HG03521 (cell line): ENCODE data around the gene ARRDC1.
"Not testable (repeated sequence)": the region's sequence is repeated elsewhere in the genome, so short reads cannot be mapped to it uniquely, and the experiment has no call there.

Experiments
- ATAC-seq: cut with Tn5 transposase; IDR thresholded peaks from one replicate; pipeline ENCODE4 v1.9.1; 2021; ENCODE audit warnings: mild to moderate bottlenecking, moderate library complexity; ENCODE audit not compliant: unreplicated experiment

The ARRDC1 gene

GRCh38 chr9:137605121-137606004, at the start of gene ARRDC1:
TSS of gene ARRDC1 (plus strand) at chr9:137605686. CDS start at chr9:137605718, 32 bp downstream.
- ATAC-seq = peak; percentile 78

GRCh38 chr9:137556069-137556838, 49.2 kb upstream of the ARRDC1 start:
- ATAC-seq = no peak

GRCh38 chr9:137558127-137558526, 47.4 kb upstream of the ARRDC1 start:
- no peak for ATAC-seq

- no peak for ATAC-seq
Measured at GRCh38 chr9:137564134-137564533, 41.4 kb upstream of the ARRDC1 start.

- ATAC-seq = no peak
Measured at GRCh38 chr9:137564817-137565411, 40.6 kb upstream of the ARRDC1 start.

- not testable (repeated sequence) for ATAC-seq
Measured at GRCh38 chr9:137568445-137568844, 37.0 kb upstream of the ARRDC1 start.

- no peak for ATAC-seq
Measured at GRCh38 chr9:137569609-137570203, 35.8 kb upstream of the ARRDC1 start.

GRCh38 chr9:137570566-137570965, 34.9 kb upstream of the ARRDC1 start:
- no peak for ATAC-seq

- no peak for ATAC-seq
Measured at GRCh38 chr9:137574192-137574591, 31.3 kb upstream of the ARRDC1 start.

GRCh38 chr9:137575364-137575715, 30.1 kb upstream of the ARRDC1 start:
- no peak for ATAC-seq

GRCh38 chr9:137575716-137576411, 29.6 kb upstream of the ARRDC1 start:
- no peak for ATAC-seq

- peak; percentile 90 for ATAC-seq
Measured at GRCh38 chr9:137578518-137579258, 26.8 kb upstream of the ARRDC1 start, which contains the start of gene DPH7. TSS of gene DPH7 (minus strand) at chr9:137578925. CDS start at chr9:137578777, 148 bp downstream.

- ATAC-seq = peak; percentile 6
Measured at GRCh38 chr9:137579259-137579604, 26.3 kb upstream of the ARRDC1 start.

GRCh38 chr9:137580209-137580953, 25.1 kb upstream of the ARRDC1 start:
- ATAC-seq = no peak

- no peak for ATAC-seq
Measured at GRCh38 chr9:137580954-137581322, 24.5 kb upstream of the ARRDC1 start.

GRCh38 chr9:137581361-137582285, 23.9 kb upstream of the ARRDC1 start:
- ATAC-seq = no peak

GRCh38 chr9:137582286-137582860, 23.1 kb upstream of the ARRDC1 start:
- no peak for ATAC-seq

GRCh38 chr9:137583347-137583746, 22.1 kb upstream of the ARRDC1 start:
- no peak for ATAC-seq
